SU-DHL-6 (cell line): ENCODE data around the gene LOX.

Experiments
- H2AFZ ChIP-seq: fragments of 200-600 bp; sonication (generic); 2 replicates; pipeline ENCODE4 v1.6.1; 2014; ENCODE audit warnings: low read depth, mild to moderate bottlenecking, moderate library complexity, mixed read lengths, antibody characterized with exemption, low read length; ENCODE audit not compliant: severe bottlenecking
- H3F3A ChIP-seq: fragments of 200-600 bp; shearing (Covaris generic); 2 replicates; pipeline ENCODE4 v1.6.0; 2016; ENCODE audit warnings: antibody characterized with exemption, mild to moderate bottlenecking; ENCODE audit not compliant: insufficient read depth
- H3K27ac ChIP-seq: fragments of 200-600 bp; sonication (generic); 2 replicates; pipeline ENCODE4 v1.5.1; 2016; ENCODE audit warnings: low read depth, mild to moderate bottlenecking, low read length, moderate library complexity, mixed read lengths
- H3K27me3 ChIP-seq: fragments of 200-600 bp; sonication (generic), shearing (Covaris generic); 2 replicates; pipeline ENCODE4 v1.6.0; 2014; ENCODE audit warnings: mild to moderate bottlenecking, low read length
- H3K36me3 ChIP-seq: fragments of 200-600 bp; sonication (generic); 2 replicates; pipeline ENCODE4 v1.6.1; 2014; ENCODE audit warnings: mild to moderate bottlenecking, low read length, mixed read lengths
- H3K4me2 ChIP-seq: fragments of 300-600, 200-600 bp; shearing (Covaris generic), sonication (generic); 2 replicates; pipeline ENCODE4 v1.6.0; 2014; ENCODE audit warnings: low read length, low read depth, mild to moderate bottlenecking; ENCODE audit not compliant: poor library complexity, severe bottlenecking
- H3K4me3 ChIP-seq: fragments of 200-600 bp; sonication (generic); 2 replicates; pipeline ENCODE4 v1.5.1; 2014; ENCODE audit warnings: antibody characterized with exemption, low read length, mild to moderate bottlenecking, mixed read lengths; ENCODE audit not compliant: insufficient read depth, poor library complexity, severe bottlenecking
- H3K79me2 ChIP-seq: fragments of 200-600 bp; sonication (generic); 2 replicates; pipeline ENCODE4 v1.6.1; 2014; ENCODE audit warnings: mild to moderate bottlenecking, low read length, moderate library complexity; ENCODE audit not compliant: insufficient read depth
- H3K9ac ChIP-seq: fragments of 200-600 bp; sonication (generic); 2 replicates; pipeline ENCODE4 v1.7.0; 2014; ENCODE audit warnings: mild to moderate bottlenecking, low read length
- H3K9me2 ChIP-seq: fragments of 200-600 bp; sonication (generic); replicated peaks from 2 replicates; pipeline ENCODE4 v1.6.1; 2014; ENCODE audit warnings: low read length; ENCODE audit not compliant: insufficient read depth
- H3K9me3 ChIP-seq: fragments of 200-600 bp; sonication (generic); 2 replicates; pipeline ENCODE4 v1.6.1; 2014; ENCODE audit warnings: low read length, mixed read lengths; ENCODE audit not compliant: insufficient read depth
- H4K20me1 ChIP-seq: fragments of 200-600 bp; sonication (generic); 2 replicates; pipeline ENCODE4 v1.6.1; 2014; ENCODE audit warnings: low read depth, mild to moderate bottlenecking, antibody characterized with exemption, low read length, moderate library complexity, mixed read lengths
- CTCF ChIP-seq: fragments of 200-600 bp; sonication (generic); IDR thresholded peaks from one replicate; pipeline ENCODE4 v1.5.1; 2017; ENCODE audit warnings: antibody characterized with exemption, mild to moderate bottlenecking, low read length, moderate library complexity; ENCODE audit not compliant: insufficient read depth, poor library complexity, severe bottlenecking
- EZH2phosphoT487 ChIP-seq: fragments of 200-600 bp; sonication (generic), shearing (Covaris generic); conservative IDR thresholded peaks from 2 replicates; pipeline ENCODE4 v1.6.1; 2018; ENCODE audit warnings: mild to moderate bottlenecking, antibody characterized with exemption, low read length, moderate library complexity, mixed read lengths

Gene LOX

GRCh38 chr5:122056913-122057312 lies 21.1 kb downstream of the LOX start:
- Histone ChIP-seq H4K20me1 (no peaks in the 10 kb centered on the region), H3K4me3 (no peak overlapping the region)

GRCh38 chr5:122054266-122054665 lies 23.8 kb downstream of the LOX start:
- Histone ChIP-seq H3K9me2 (no peaks in the 10 kb centered on the region), H3K4me2 (no peak overlapping the region), H3K4me3 (no peak overlapping the region), H3K9me3 (no peaks in the 10 kb centered on the region), H3F3A (no peaks in the 10 kb centered on the region), H3K36me3 (no peaks in the 10 kb centered on the region), H3K9ac (no peak overlapping the region), H3K27ac (no peak overlapping the region), H2AFZ (no peak overlapping the region), H4K20me1 (no peaks in the 10 kb centered on the region), H3K27me3 (no peaks in the 10 kb centered on the region), H3K79me2 (no peaks in the 10 kb centered on the region)
- TF ChIP-seq EZH2phosphoT487: no peak
- TF ChIP-seq CTCF: no peak

More at GRCh38 chr5:122056913-122057312, 21.1 kb downstream of the LOX start:
- H3K27ac ChIP-seq: no peak overlapping the region
- H3K36me3 ChIP-seq: no peaks in the 10 kb centered on the region
- no peaks in the 10 kb centered on the region for H3K9me3 ChIP-seq
- no peak overlapping the region for H3K9ac ChIP-seq
- H3K27me3 ChIP-seq: no peaks in the 10 kb centered on the region
- H3K9me2 ChIP-seq: no peaks in the 10 kb centered on the region
- H2AFZ ChIP-seq: no peak overlapping the region
- no peaks in the 10 kb centered on the region for H3K79me2 ChIP-seq
- TF ChIP-seq EZH2phosphoT487 (no peak), CTCF (no peak)
- no peaks in the 10 kb centered on the region for H3F3A ChIP-seq
- no peak overlapping the region for H3K4me2 ChIP-seq

- no peak for TF ChIP-seq EZH2phosphoT487
- TF ChIP-seq CTCF: no peak
- Histone ChIP-seq H3K4me3 (no peak overlapping the region), H3K4me2 (no peak overlapping the region), H3K9me3 (no peaks in the 10 kb centered on the region), H3K36me3 (no peaks in the 10 kb centered on the region), H3K9ac (no peak overlapping the region), H4K20me1 (no peaks in the 10 kb centered on the region), H2AFZ (no peak overlapping the region), H3F3A (no peaks in the 10 kb centered on the region), H3K27me3 (no peaks in the 10 kb centered on the region), H3K9me2 (no peaks in the 10 kb centered on the region), H3K27ac (no peak overlapping the region), H3K79me2 (no peaks in the 10 kb centered on the region)
Measured at GRCh38 chr5:122053181-122054109, 24.6 kb downstream of the LOX start.
